Measurements from ENCODE around the gene PCDH10.

Gene PCDH10

GRCh38 chr4:133145241-133145640, 3.9 kb upstream of the PCDH10 start:
- no peak overlapping the region for H3K4me3 ChIP-seq (replicated peaks; ENCODE audit: insufficient read depth, low read length)
- TF ChIP-seq POLR2AphosphoS5 (IDR thresholded peaks at IDR 0.05; ENCODE audit: low read depth) (no peak), GABPA (IDR thresholded peaks at IDR 0.05; ENCODE audit: low read depth) (no peak), REST (IDR thresholded peaks at IDR 0.05; ENCODE audit: insufficient replicate concordance, low read depth) (no peak), SPI1 (IDR thresholded peaks at IDR 0.05; ENCODE audit: borderline replicate concordance, low read depth) (no peak)
- TF ChIP-seq, protein P1, sequence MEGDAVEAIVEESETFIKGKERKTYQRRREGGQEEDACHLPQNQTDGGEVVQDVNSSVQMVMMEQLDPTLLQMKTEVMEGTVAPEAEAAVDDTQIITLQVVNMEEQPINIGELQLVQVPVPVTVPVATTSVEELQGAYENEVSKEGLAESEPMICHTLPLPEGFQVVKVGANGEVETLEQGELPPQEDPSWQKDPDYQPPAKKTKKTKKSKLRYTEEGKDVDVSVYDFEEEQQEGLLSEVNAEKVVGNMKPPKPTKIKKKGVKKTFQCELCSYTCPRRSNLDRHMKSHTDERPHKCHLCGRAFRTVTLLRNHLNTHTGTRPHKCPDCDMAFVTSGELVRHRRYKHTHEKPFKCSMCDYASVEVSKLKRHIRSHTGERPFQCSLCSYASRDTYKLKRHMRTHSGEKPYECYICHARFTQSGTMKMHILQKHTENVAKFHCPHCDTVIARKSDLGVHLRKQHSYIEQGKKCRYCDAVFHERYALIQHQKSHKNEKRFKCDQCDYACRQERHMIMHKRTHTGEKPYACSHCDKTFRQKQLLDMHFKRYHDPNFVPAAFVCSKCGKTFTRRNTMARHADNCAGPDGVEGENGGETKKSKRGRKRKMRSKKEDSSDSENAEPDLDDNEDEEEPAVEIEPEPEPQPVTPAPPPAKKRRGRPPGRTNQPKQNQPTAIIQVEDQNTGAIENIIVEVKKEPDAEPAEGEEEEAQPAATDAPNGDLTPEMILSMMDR (IDR thresholded peaks at IDR 0.05; ENCODE audit: insufficient read depth, low read length), result no peak
- no peak overlapping the region for H3K27ac ChIP-seq (replicated peaks)
- H3K27me3 ChIP-seq (ENCODE audit: insufficient read depth, poor library complexity, severe bottlenecking), result peaks cover 32% of the 10 kb centered on the region
- no peak for DNase-seq (ENCODE audit: low read depth in 1 of 2, low spot score in 1 of 2)

DNA sequence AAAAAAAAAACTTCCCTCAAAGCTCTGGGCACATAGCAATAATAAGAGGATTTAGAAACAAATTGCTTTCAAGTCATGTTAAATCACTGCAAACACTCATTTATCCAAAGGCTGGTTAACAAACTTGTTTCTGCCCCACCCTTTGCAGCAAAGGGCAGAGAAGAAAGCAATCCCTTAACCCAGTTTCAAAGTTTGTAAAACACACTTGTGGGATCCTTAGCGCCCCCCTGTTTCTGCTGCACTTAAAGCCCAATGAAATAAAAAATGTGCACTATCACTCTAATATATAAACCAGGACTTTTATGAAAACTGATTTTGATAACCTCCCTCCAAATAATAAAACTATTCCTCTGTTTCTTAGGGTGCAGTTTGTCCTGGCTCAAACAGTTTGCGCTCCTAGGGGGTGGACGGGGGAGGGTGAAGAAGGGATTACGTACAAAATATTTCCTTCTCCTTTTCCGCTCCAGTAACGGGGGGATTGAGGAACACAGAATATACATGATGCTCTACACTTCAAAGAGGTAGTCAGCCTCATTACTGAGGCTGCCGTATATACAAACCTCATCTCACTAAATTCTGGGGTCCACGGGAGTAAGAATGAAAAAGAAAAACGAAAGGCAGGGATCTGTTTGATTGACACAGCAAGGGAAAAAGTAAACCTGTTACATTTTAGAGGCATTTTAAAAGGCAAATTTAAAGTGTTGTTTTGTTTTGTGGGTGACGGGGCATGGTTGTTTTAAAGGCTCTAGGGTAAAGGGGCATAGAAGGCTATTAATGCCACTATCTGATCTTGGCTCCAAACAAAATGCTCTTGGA, 3.1 kb upstream of the PCDH10 start:
- no peak for TF ChIP-seq SPI1 (IDR thresholded peaks at IDR 0.05; ENCODE audit: borderline replicate concordance, low read depth)
- no peak for TF ChIP-seq REST (IDR thresholded peaks at IDR 0.05; ENCODE audit: insufficient replicate concordance, low read depth)
- TF ChIP-seq POLR2AphosphoS5 (IDR thresholded peaks at IDR 0.05; ENCODE audit: low read depth), result no peak
- TF ChIP-seq, protein P1 (IDR thresholded peaks at IDR 0.05; ENCODE audit: insufficient read depth, low read length), result no peak
- TF ChIP-seq GABPA (IDR thresholded peaks at IDR 0.05; ENCODE audit: low read depth), result no peak
- no peak overlapping the region for H3K27ac ChIP-seq (replicated peaks)
- no peak overlapping the region for H3K4me3 ChIP-seq (replicated peaks; ENCODE audit: insufficient read depth, low read length)
- no peak for DNase-seq (ENCODE audit: low read depth in 1 of 2, low spot score in 1 of 2)
- H3K27me3 ChIP-seq (ENCODE audit: insufficient read depth, poor library complexity, severe bottlenecking), result peaks cover 35% of the 10 kb centered on the region

- TF ChIP-seq GABPA (IDR thresholded peaks at IDR 0.05; ENCODE audit: low read depth), result no peak
- TF ChIP-seq, protein P1 (IDR thresholded peaks at IDR 0.05; ENCODE audit: insufficient read depth, low read length), result peak; percentile 73
- peaks cover 41% of the 10 kb centered on the region for H3K27me3 ChIP-seq (ENCODE audit: insufficient read depth, poor library complexity, severe bottlenecking)
- no peak overlapping the region for H3K27ac ChIP-seq (replicated peaks)
- DNase-seq (ENCODE audit: low read depth in 1 of 2, low spot score in 1 of 2), result no peak
- H3K4me3 ChIP-seq (replicated peaks; ENCODE audit: insufficient read depth, low read length), result no peak overlapping the region
These were observed 2.4 kb upstream of the PCDH10 start for GRCh38 chr4:133146574-133147241.
